ENCODE measurements around the gene GMPR2.

Gene GMPR2

DNA sequence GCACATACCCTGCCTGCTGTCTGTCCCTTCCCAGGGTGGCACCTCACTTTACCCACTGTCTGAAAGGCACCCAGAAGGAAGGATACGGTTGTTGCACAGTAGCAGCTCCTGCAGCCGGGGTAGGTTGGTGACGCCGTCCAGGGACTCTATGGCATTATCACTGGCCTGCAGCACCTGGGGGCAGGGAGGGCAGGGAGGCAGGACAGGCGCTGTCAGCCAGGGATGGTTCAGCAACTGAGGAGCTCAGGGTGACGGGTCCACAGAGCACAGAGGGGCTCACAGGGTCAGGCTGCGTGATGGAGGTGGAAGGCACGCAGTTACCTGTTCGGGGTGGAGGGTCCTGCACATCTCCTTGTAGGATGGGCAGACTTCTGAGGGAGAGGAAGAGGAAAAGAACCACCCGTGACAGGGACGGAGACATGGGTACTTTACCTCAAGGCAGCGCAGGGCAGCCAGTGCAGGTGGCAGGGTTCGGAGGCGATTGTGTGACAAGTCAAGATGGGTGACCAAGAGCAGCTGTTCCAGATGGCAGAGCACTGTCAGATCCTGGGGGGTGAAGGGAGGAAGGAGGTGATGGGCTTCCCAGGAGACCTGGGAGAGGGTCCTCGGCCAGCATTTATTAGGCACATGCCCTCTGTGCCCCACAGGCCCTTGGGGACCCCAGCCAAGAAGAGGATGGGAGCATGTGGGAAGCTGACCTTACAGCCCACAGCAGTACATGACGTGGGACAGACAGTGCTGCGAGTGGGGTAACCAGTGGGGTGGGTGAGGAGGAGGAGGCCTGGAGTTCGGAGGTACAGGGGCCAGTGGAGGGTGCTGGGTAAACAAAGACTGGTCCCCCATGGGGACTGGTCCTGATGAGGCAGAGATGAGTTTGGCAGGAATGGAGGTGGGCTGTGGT is 33.9 kb downstream of the GMPR2 start:
- Histone ChIP-seq H3K27ac (no peak overlapping the region), H3K4me3 (no peak overlapping the region)
- TF ChIP-seq, protein P1, sequence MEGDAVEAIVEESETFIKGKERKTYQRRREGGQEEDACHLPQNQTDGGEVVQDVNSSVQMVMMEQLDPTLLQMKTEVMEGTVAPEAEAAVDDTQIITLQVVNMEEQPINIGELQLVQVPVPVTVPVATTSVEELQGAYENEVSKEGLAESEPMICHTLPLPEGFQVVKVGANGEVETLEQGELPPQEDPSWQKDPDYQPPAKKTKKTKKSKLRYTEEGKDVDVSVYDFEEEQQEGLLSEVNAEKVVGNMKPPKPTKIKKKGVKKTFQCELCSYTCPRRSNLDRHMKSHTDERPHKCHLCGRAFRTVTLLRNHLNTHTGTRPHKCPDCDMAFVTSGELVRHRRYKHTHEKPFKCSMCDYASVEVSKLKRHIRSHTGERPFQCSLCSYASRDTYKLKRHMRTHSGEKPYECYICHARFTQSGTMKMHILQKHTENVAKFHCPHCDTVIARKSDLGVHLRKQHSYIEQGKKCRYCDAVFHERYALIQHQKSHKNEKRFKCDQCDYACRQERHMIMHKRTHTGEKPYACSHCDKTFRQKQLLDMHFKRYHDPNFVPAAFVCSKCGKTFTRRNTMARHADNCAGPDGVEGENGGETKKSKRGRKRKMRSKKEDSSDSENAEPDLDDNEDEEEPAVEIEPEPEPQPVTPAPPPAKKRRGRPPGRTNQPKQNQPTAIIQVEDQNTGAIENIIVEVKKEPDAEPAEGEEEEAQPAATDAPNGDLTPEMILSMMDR (IDR thresholded peaks at IDR 0.05) = no peak
- no peak for DNase-seq (ENCODE audit: low spot score)

DNA sequence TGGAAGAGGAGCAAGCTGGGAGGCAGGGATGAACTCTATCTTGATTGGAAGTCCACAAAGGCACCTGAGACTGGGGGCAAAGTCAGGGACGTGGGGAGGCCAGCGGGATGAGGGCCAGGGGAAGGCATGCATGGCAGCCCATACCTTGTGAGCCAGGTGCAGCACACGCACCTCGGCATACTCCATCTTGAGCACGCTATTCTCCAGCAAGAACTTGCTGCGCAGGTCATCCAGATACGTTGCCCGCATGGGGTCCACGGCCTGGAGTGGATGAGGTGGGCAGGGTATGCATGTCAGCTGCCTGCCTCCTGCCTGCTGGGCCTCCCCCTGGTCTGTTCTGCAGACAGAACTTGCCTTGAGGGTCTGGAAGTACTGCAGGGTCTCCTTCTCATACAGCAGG is 34.8 kb downstream of the GMPR2 start:
- TF ChIP-seq, protein P1 (IDR thresholded peaks at IDR 0.05) = no peak
- Histone ChIP-seq H3K27ac (no peak overlapping the region), H3K4me3 (no peak overlapping the region)
- no peak for DNase-seq (ENCODE audit: low spot score)

DNA sequence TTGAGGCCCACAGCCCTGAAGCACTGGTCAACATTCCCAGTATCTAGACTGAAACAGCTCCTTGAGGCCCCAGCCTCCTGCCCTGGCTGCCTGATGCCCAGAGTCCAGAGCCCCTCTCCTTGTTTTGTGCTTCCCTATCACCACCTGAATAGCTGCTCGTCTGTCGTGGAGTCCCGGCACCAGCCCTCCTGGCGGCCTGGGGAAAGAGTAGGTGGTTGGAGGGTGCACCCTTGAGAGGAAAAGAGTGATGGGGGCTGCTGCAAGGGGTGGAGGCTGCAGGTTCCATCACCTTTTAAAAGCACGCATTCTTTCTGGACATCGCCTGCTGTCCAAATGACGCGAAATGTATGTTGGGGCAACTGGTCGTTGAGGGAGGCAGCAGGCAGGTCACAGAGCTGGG is 35.5 kb downstream of the GMPR2 start:
- TF ChIP-seq, protein P1 (IDR thresholded peaks at IDR 0.05) = no peak
- no peak overlapping the region for H3K27ac ChIP-seq
- DNase-seq (ENCODE audit: low spot score) = no peak
- no peak overlapping the region for H3K4me3 ChIP-seq

DNA sequence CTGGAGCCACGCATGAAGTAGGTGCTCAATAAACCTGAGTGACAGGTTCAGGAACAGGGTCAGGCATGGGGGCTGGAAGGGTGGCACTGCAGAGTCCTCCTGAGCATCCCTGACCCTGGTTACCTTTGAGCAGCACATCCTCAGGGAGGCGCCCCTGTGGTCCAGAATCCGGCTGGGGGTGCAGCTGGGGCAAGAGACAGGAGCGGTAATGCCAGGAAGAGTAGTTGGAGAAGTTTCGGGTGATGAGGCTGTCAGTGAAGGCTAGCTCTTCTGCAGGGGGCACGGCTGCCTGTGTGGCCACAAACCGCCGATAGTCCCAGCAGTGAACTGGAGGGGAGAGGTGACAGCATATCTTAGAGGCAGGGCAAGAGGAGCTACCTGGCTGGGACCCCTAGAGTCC is 36.6 kb downstream of the GMPR2 start:
- Histone ChIP-seq H3K27ac (no peak overlapping the region), H3K4me3 (no peak overlapping the region)
- no peak for DNase-seq (ENCODE audit: low spot score)
- TF ChIP-seq, protein P1 (IDR thresholded peaks at IDR 0.05) = no peak

DNA sequence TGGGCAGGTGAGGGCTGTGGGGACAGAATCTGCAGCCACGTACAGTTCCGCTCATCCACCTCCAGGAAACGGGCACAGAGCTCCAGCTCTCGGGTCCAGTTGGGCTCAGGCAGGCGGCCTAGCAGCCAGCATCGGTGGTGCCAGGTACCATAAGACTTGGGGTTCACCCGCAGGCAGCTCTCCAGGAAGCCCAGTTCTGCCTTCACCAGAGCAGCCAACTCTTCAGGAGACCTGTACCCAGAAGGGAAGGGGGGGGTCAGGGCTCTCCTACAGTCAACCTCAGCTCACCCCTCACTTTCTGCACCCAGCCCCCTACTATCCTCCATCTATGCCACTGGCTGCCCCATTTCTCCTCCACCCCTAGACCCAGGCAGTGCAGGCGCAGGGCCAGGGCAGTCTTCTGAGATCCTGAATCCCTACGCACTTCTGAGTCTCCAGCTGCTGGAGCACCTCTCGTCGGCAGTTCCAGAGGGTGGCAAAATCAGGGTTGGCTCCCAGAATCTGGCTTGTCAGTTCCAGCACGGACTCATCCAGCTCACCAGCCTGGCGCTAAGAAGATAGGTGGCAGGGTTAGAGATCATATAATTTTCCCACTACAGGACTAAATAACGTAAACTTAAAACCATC is 37.3 kb downstream of the GMPR2 start:
- Histone ChIP-seq H3K4me3 (no peak overlapping the region), H3K27ac (no peak overlapping the region)
- DNase-seq (ENCODE audit: low spot score) = no peak
- TF ChIP-seq, protein P1 (IDR thresholded peaks at IDR 0.05) = no peak

DNA sequence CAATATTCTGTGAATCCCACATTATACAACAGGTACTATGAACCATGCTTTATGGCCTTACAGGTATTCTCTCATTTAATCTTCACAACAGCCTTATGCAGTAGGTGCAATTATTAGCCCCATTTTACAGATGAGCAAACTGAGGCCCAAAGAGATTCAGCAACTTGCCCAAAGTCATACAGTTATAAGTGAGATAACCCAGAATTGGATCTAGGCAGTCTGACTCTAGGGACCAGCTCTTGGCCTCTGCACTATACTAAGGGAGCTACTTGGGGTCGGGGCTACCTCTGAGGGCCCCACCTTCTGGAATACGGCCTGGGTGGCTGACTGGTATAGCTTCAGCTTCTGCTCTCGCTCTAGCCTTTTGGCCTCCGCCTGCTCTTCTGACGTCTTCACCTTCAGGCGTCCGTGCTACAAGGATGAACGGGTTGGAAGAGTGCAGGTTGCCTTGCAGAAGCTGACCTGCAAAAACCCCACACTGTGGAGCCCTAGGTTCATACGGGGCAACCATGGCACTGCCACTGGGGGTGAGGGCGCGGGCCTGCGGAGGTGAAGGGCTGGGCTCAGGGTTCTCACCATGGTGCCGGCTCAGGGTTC is 37.9 kb downstream of the GMPR2 start:
- peak overlapping the region; percentile 93 to 99 for H3K27ac ChIP-seq
- peak overlapping the region; percentile 94 for H3K4me3 ChIP-seq
- TF ChIP-seq, protein P1 (IDR thresholded peaks at IDR 0.05) = no peak
- DNase-seq (ENCODE audit: low spot score) = no peak
